ENCODE results near the gene BHLHE40.

The BHLHE40 gene

DNA sequence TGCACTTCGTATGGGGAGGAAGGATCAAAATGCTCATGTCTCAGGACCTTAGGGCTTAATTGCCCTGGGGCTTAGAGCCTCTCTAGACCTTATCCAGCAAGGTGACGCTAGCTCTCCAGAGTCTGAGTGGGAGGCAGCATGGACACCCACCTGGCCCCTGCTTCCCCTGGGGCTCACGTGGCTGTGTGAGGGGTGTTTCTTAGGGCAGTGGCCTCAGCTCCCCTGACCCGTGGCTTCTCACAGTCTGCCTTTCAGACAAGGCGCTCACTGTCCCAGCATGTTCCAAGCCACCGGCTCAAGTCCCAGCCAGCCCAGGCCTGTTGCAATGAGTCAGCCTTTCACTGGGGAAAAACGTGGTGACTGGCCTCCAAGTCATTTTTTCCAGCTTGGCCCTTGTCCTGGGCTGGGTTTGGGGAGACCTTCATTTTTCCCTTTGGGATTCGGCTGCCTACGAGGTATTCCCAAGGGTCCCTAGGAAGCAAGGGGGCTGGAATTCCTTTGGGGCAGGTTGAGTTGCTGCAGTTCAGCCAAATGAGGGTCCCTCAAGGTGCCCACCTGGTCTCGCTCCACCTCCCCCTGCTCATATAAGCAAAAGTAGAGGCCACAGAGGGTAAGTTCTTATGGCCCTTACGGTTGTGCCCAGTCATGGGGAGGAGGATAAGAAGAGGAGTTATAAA, 15.7 kb downstream of the BHLHE40 start:
- Histone ChIP-seq H3K9me3 (ENCODE audit: control insufficient read depth, low read length) (no peaks in the 10 kb centered on the region), H4K91ac (ENCODE audit: low read length) (peak overlapping the region; percentile 94), H3K4me2 (ENCODE audit: low read length, poor library complexity, severe bottlenecking) (no peak overlapping the region), H3K36me3 (ENCODE audit: control insufficient read depth in 1 of 2, insufficient read depth in 2 of 2, low read depth in 1 of 2, low read length in 2 of 2) (no peaks in the 10 kb centered on the region), H3K14ac (ENCODE audit: low read length in 2 of 2) (peak overlapping the region in 1 of 2 experiments; percentile 19), H3K4ac (ENCODE audit: low read depth in 1 of 2, low read length in 2 of 2) (peak overlapping the region in 1 of 2 experiments; percentile 14), H2AK5ac (ENCODE audit: low read length, severe bottlenecking) (peak overlapping the region; percentile 55), H3K9ac (ENCODE audit: low read length) (peak overlapping the region; percentile 89), H2BK120ac (ENCODE audit: low read depth, low read length) (no peak overlapping the region), H2BK5ac (ENCODE audit: low read depth, low read length, poor library complexity, severe bottlenecking) (peak overlapping the region; percentile 31), H2AFZ (ENCODE audit: low read depth, low read length) (peak overlapping the region; percentile 55), H3K18ac (ENCODE audit: low read depth in 1 of 2, low read length in 2 of 2) (peak overlapping the region; percentile 55 to 93), H2BK15ac (ENCODE audit: low read depth, poor library complexity, severe bottlenecking) (no peak overlapping the region), H3K23ac (ENCODE audit: low read length in 2 of 2) (no peak overlapping the region), H3K4me3 (ENCODE audit: insufficient read depth in 1 of 2, low read depth in 1 of 2, low read length in 2 of 2) (no peak overlapping the region), H3K27ac (ENCODE audit: low read length, poor library complexity, severe bottlenecking) (peak overlapping the region; percentile 50), H3K27me3 (ENCODE audit: control insufficient read depth in 1 of 2, insufficient read depth in 1 of 2, low read length in 2 of 2) (no peaks in the 10 kb centered on the region), H4K8ac (ENCODE audit: low read length) (peak overlapping the region; percentile 93), H3K79me1 (replicated peaks; ENCODE audit: low read length, poor library complexity, severe bottlenecking) (no peaks in the 10 kb centered on the region), H3K4me1 (ENCODE audit: control insufficient read depth, insufficient read depth, low read depth, low read length) (peaks cover 14% of the 10 kb centered on the region), H2BK12ac (ENCODE audit: low read length in 2 of 2) (peak overlapping the region; percentile 55 to 78)
- DNase-seq: peak; percentile 97
- 39% methylated on average over 10 of the region's 11 CpGs for WGBS

DNA sequence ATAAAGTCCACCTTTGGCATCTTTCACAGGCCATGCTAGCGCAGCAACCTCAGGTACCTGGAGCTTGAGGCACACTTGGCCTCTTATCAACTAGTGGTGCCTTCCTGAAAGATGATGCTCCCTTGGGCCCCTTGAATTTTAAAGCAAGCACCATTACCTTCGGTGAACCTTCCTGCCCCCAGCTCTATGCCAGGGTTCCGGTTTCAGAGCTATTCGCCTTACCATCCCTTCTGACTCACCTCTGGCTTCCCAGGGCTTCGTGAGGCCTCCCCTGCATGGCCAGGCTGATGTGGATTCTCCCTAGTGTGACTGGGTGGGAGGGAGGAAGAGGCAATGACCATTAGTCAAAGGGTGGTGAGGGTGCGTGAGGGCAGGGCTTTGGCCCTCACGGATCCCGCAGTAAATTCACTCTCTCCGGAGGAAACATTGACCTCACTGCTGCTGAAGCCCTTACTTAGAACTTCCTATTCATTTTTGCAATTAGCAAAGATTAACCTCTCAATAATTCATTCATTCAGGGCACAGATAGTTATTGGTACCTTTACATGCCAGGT, 16.3 kb downstream of the BHLHE40 start:
- H3K36me3 ChIP-seq (ENCODE audit: control insufficient read depth in 1 of 2, insufficient read depth in 2 of 2, low read depth in 1 of 2, low read length in 2 of 2): no peaks in the 10 kb centered on the region
- H2BK120ac ChIP-seq (ENCODE audit: low read depth, low read length): no peak overlapping the region
- no peaks in the 10 kb centered on the region for H3K9me3 ChIP-seq (ENCODE audit: control insufficient read depth, low read length)
- H2BK12ac ChIP-seq (ENCODE audit: low read length in 2 of 2): peak overlapping the region; percentile 46 to 81
- H3K4ac ChIP-seq (ENCODE audit: low read depth in 1 of 2, low read length in 2 of 2): no peak overlapping the region
- no peak overlapping the region for H2BK5ac ChIP-seq (ENCODE audit: low read depth, low read length, poor library complexity, severe bottlenecking)
- peak; percentile 83 for DNase-seq
- no peaks in the 10 kb centered on the region for H3K79me1 ChIP-seq (replicated peaks; ENCODE audit: low read length, poor library complexity, severe bottlenecking)
- peak overlapping the region; percentile 81 for H4K91ac ChIP-seq (ENCODE audit: low read length)
- peak overlapping the region; percentile 89 for H3K9ac ChIP-seq (ENCODE audit: low read length)
- peak overlapping the region; percentile 50 for H3K27ac ChIP-seq (ENCODE audit: low read length, poor library complexity, severe bottlenecking)
- H3K27me3 ChIP-seq (ENCODE audit: control insufficient read depth in 1 of 2, insufficient read depth in 1 of 2, low read length in 2 of 2): no peaks in the 10 kb centered on the region
- H3K4me2 ChIP-seq (ENCODE audit: low read length, poor library complexity, severe bottlenecking): no peak overlapping the region
- peak overlapping the region; percentile 21 for H4K8ac ChIP-seq (ENCODE audit: low read length)
- no peak overlapping the region for H2BK15ac ChIP-seq (ENCODE audit: low read depth, poor library complexity, severe bottlenecking)
- no peak overlapping the region for H3K4me3 ChIP-seq (ENCODE audit: insufficient read depth in 1 of 2, low read depth in 1 of 2, low read length in 2 of 2)
- no peak overlapping the region for H2AFZ ChIP-seq (ENCODE audit: low read depth, low read length)
- peak overlapping the region; percentile 21 for H2AK5ac ChIP-seq (ENCODE audit: low read length, severe bottlenecking)
- 69% methylated on average over 7 of the region's 9 CpGs for WGBS
- peaks cover 14% of the 10 kb centered on the region for H3K4me1 ChIP-seq (ENCODE audit: control insufficient read depth, insufficient read depth, low read depth, low read length)
- peak overlapping the region; percentile 23 to 70 for H3K18ac ChIP-seq (ENCODE audit: low read depth in 1 of 2, low read length in 2 of 2)
- H3K14ac ChIP-seq (ENCODE audit: low read length in 2 of 2): peak overlapping the region in 1 of 2 experiments; percentile 29
- H3K23ac ChIP-seq (ENCODE audit: low read length in 2 of 2): no peak overlapping the region

GRCh38 chr3:4996223-4996765, 17.1 kb downstream of the BHLHE40 start:
- Histone ChIP-seq H3K79me1 (replicated peaks; ENCODE audit: low read length, poor library complexity, severe bottlenecking) (no peaks in the 10 kb centered on the region), H3K14ac (ENCODE audit: low read length in 2 of 2) (no peak overlapping the region), H2AFZ (ENCODE audit: low read depth, low read length) (no peak overlapping the region), H2BK120ac (ENCODE audit: low read depth, low read length) (no peak overlapping the region), H2BK5ac (ENCODE audit: low read depth, low read length, poor library complexity, severe bottlenecking) (no peak overlapping the region), H4K8ac (ENCODE audit: low read length) (no peak overlapping the region), H3K9me3 (ENCODE audit: control insufficient read depth, low read length) (no peaks in the 10 kb centered on the region), H3K4me3 (ENCODE audit: insufficient read depth in 1 of 2, low read depth in 1 of 2, low read length in 2 of 2) (no peak overlapping the region), H2AK5ac (ENCODE audit: low read length, severe bottlenecking) (peak overlapping the region; percentile 21), H3K36me3 (ENCODE audit: control insufficient read depth in 1 of 2, insufficient read depth in 2 of 2, low read depth in 1 of 2, low read length in 2 of 2) (no peaks in the 10 kb centered on the region), H3K4me1 (ENCODE audit: control insufficient read depth, insufficient read depth, low read depth, low read length) (peaks cover 14% of the 10 kb centered on the region), H3K23ac (ENCODE audit: low read length in 2 of 2) (no peak overlapping the region), H4K91ac (ENCODE audit: low read length) (no peak overlapping the region), H3K4me2 (ENCODE audit: low read length, poor library complexity, severe bottlenecking) (no peak overlapping the region), H3K4ac (ENCODE audit: low read depth in 1 of 2, low read length in 2 of 2) (no peak overlapping the region), H3K27ac (ENCODE audit: low read length, poor library complexity, severe bottlenecking) (no peak overlapping the region), H2BK12ac (ENCODE audit: low read length in 2 of 2) (no peak overlapping the region), H3K27me3 (ENCODE audit: control insufficient read depth in 1 of 2, insufficient read depth in 1 of 2, low read length in 2 of 2) (no peaks in the 10 kb centered on the region), H3K9ac (ENCODE audit: low read length) (no peak overlapping the region), H2BK15ac (ENCODE audit: low read depth, poor library complexity, severe bottlenecking) (peak overlapping the region; percentile 15), H3K18ac (ENCODE audit: low read depth in 1 of 2, low read length in 2 of 2) (no peak overlapping the region)
- no peak for DNase-seq
- WGBS: 93% methylated on average over 8 of the region's 8 CpGs

DNA sequence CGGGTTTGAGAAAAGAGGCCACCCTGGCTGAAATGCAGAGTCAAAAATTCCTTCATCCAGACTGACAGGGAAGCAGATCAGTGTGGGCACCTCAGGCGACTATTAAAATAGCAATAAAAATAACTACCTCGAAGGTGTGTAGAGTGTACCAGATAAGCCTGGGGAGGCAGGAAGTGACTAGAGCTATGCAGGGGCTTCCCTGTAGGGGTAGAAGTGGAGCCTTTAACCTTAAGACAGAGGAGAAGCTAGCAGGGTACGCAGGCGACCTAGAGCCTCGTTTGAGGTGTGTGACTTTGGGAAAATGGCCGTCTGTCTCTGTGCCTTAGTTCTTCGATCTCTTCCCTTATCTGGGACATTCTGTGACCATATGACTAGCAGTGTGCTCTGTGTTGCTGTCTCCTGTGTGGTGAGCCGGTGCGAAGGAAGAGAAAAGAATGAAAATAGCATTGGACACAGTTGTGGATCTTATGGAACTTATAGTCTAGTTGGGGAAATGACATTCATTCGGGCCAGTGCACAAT, 17.6 kb downstream of the BHLHE40 start:
- Histone ChIP-seq H2BK5ac (ENCODE audit: low read depth, low read length, poor library complexity, severe bottlenecking) (no peak overlapping the region), H2BK15ac (ENCODE audit: low read depth, poor library complexity, severe bottlenecking) (no peak overlapping the region)
- 87% methylated on average over 11 of the region's 11 CpGs for WGBS

More for the DNA sequence above, 17.6 kb downstream of the BHLHE40 start:
- Histone ChIP-seq H2AK5ac (ENCODE audit: low read length, severe bottlenecking) (peak overlapping the region; percentile 42), H3K18ac (ENCODE audit: low read depth in 1 of 2, low read length in 2 of 2) (no peak overlapping the region), H2AFZ (ENCODE audit: low read depth, low read length) (no peak overlapping the region), H3K9ac (ENCODE audit: low read length) (no peak overlapping the region), H3K4me3 (ENCODE audit: insufficient read depth in 1 of 2, low read depth in 1 of 2, low read length in 2 of 2) (no peak overlapping the region), H3K4me2 (ENCODE audit: low read length, poor library complexity, severe bottlenecking) (no peak overlapping the region), H3K27ac (ENCODE audit: low read length, poor library complexity, severe bottlenecking) (no peak overlapping the region), H3K4ac (ENCODE audit: low read depth in 1 of 2, low read length in 2 of 2) (no peak overlapping the region), H4K91ac (ENCODE audit: low read length) (no peak overlapping the region), H3K79me1 (replicated peaks; ENCODE audit: low read length, poor library complexity, severe bottlenecking) (no peaks in the 10 kb centered on the region), H3K36me3 (ENCODE audit: control insufficient read depth in 1 of 2, insufficient read depth in 2 of 2, low read depth in 1 of 2, low read length in 2 of 2) (no peaks in the 10 kb centered on the region), H3K27me3 (ENCODE audit: control insufficient read depth in 1 of 2, insufficient read depth in 1 of 2, low read length in 2 of 2) (no peaks in the 10 kb centered on the region), H3K9me3 (ENCODE audit: control insufficient read depth, low read length) (no peaks in the 10 kb centered on the region), H3K23ac (ENCODE audit: low read length in 2 of 2) (no peak overlapping the region), H2BK120ac (ENCODE audit: low read depth, low read length) (no peak overlapping the region), H4K8ac (ENCODE audit: low read length) (no peak overlapping the region), H2BK12ac (ENCODE audit: low read length in 2 of 2) (peak overlapping the region in 1 of 2 experiments; percentile 0), H3K4me1 (ENCODE audit: control insufficient read depth, insufficient read depth, low read depth, low read length) (peaks cover 14% of the 10 kb centered on the region), H3K14ac (ENCODE audit: low read length in 2 of 2) (no peak overlapping the region)
- no peak for DNase-seq

Measured in mesenchymal stem cell (in vitro differentiated cells and primary cell).